ENCODE measurements around the gene SH3PXD2A. TPM values are rescaled to one million over a fixed set of nuclear protein-coding genes. Genes with fewer than 3 reads are reported as not detected.

Gene SH3PXD2A
- total RNA-seq, 1 experiment from 2014 or later = 3.1 TPM

- DNase-seq (ENCODE audit: low read depth) = no peak
- in situ Hi-C loops (cut with HindIII; ENCODE audit: low pct_unique_long_range_greater_than_20kb, low sequenced_read_pairs) = no loop called here
These were observed 52.6 kb downstream of the SH3PXD2A start for GRCh38 chr10:103802637-103803353.

DNA sequence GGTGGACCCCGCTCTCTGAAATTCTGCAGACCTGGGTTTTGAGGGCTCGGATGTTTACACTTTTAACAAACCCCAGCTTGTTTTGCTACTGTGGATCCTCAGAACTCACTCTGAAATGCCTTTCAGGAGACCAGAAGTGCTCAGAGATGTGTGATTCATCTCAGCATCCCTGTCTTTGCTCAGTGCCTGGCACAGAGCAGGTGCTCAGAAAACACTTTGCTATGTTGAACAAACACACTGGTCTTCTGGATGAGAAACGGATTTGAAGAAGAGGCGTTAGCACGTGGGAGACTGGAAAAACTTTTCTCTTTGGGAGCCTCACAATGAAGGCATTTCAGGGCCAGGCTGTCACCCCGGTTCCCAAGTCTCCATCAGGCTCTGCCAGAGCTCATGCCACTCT is 53.3 kb downstream of the SH3PXD2A start:
- in situ Hi-C loops (cut with HindIII; ENCODE audit: low pct_unique_long_range_greater_than_20kb, low sequenced_read_pairs) = no loop called here
- DNase-seq (ENCODE audit: low read depth) = no peak

DNA sequence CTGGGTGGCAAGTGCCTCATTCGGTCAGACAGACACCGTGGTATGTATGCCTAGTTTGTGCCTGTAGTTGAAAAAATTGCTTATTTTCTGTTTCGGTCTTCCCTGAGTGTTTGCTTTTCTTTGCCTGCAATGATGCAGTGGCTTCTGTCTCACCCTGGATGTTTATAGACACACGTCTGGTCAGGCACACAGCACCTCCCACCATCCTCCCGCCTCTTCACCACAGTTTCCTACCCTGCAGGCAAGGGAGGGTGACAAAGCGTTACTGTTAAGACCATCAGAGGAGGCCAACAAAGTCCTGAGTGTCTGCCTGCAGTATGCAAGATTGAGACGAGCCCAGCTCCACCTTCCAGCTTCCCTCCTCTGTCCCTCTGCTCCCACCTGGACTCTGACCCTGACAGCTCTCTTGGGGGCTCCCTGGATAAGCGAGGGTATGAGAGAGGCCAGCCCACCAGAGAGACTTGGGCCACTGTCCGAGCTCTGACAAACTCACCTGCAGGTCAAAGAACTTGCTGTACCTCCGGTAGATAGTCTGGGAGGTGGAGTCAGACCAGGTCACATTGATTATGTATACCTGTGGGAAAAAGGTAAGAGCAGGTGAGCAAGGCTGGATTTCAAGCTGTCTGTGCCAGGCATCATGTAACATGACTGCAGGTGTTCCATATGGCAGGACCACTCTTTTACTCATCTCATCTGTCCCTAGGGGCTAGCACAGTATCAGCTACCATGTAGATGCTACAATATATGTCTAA is 54.4 kb downstream of the SH3PXD2A start:
- peak; percentile 19 for DNase-seq (ENCODE audit: low read depth)
- in situ Hi-C loops (cut with HindIII; ENCODE audit: low pct_unique_long_range_greater_than_20kb, low sequenced_read_pairs) = no loop called here

GRCh38 chr10:103800089-103800488 is 55.3 kb downstream of the SH3PXD2A start:
- in situ Hi-C loops (cut with HindIII; ENCODE audit: low pct_unique_long_range_greater_than_20kb, low sequenced_read_pairs) = no loop called here
- DNase-seq (ENCODE audit: low read depth) = no peak

- DNase-seq (ENCODE audit: low read depth) = no peak
- in situ Hi-C loops (cut with HindIII; ENCODE audit: low pct_unique_long_range_greater_than_20kb, low sequenced_read_pairs) = no loop called here
These were observed 56.0 kb downstream of the SH3PXD2A start for GRCh38 chr10:103799341-103799740.

- no peak for DNase-seq (ENCODE audit: low read depth)
- in situ Hi-C loops (cut with HindIII; ENCODE audit: low pct_unique_long_range_greater_than_20kb, low sequenced_read_pairs) = no loop called here
These were observed 56.9 kb downstream of the SH3PXD2A start for GRCh38 chr10:103798511-103798910.

- in situ Hi-C loops (cut with HindIII; ENCODE audit: low pct_unique_long_range_greater_than_20kb, low sequenced_read_pairs) = no loop called here
- no peak for DNase-seq (ENCODE audit: low read depth)
These were observed 57.5 kb downstream of the SH3PXD2A start for GRCh38 chr10:103797857-103798256.

DNA sequence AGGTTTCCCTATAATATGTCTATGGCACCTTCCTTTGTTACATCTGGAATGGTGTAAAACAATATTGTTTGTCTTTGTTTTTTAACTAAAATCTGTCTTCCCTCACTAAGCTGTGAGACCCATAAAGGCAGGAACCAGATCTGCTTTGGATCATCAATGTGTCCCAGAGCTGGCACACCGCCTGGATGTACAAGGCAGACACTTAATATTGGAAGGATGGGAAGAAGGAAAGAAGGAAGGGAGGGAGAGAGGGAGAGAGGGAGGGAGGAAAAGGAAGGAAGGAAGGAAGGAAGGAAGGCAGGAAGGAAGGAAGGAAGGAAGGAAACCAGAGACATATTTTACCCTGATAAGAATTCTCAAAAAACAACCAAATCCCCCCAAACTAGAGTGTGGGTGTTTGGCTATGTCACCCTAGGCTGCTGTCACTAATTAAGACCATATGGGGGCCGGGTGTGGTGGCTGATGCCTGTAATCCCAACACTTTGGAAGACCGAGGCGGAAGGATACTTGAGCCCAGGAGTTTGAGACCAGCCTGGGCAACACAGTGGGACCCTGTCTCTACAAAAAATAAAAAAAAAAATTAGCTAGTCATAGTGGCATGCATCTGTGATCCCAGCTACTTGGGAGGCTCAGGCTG is 59.6 kb downstream of the SH3PXD2A start:
- DNase-seq (ENCODE audit: low read depth) = no peak
- in situ Hi-C loops (cut with HindIII; ENCODE audit: low pct_unique_long_range_greater_than_20kb, low sequenced_read_pairs) = no loop called here

GRCh38 chr10:103794996-103795395 is 60.4 kb downstream of the SH3PXD2A start:
- no peak for DNase-seq (ENCODE audit: low read depth)
- in situ Hi-C loops (cut with HindIII; ENCODE audit: low pct_unique_long_range_greater_than_20kb, low sequenced_read_pairs) = no loop called here

DNA sequence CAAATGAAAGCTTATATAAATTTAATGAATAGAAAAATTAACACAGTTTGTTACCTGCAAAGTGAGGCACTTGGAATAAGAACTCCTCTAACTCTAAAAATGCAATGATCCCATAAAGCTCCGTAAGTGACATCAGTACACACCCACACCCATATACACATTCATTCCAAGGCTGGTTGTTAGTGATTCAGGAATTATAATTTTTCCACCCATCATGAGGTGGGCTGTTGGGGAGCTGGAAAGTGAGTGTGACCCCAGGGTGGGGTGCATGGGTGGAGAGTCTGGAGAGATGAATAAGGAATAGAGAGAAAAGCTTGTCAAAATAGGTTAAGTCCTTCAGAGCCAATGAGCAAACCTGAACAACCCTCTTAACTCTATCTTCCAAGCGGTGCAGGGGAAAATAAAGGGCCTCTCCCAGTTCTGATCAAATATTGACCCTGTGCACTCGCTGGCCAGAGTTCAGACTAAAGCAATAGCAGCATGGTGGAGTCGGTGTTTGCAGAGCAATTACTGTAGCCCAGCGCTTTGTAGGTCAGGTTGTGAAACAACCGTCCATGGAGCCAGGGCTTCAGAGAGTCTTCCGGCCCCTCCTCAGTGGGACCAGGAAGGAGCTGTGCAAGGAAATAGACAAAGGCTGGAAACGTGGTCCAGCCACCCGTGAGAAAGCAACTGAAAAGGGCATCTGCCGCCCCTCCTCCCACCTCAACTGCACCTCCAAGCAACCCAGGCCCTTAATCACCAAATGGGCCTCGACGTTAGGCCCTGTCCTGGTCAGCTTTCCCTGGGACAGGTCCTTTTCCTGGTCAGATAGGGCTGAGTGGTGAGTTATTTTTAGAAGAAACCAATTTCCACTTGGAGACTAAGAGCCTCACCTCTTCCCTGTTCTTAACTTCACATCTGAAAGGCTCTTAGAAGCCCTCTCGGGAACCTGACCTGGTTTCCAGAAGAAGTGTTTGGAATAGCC is 61.2 kb downstream of the SH3PXD2A start:
- no peak for DNase-seq (ENCODE audit: low read depth)

GRCh38 chr10:103793429-103793828 is 61.9 kb downstream of the SH3PXD2A start:
- in situ Hi-C loops (cut with HindIII; ENCODE audit: low pct_unique_long_range_greater_than_20kb, low sequenced_read_pairs) = no loop called here
- DNase-seq (ENCODE audit: low read depth) = no peak

More for the DNA sequence above, 61.2 kb downstream of the SH3PXD2A start:
- in situ Hi-C loops (cut with HindIII; ENCODE audit: low pct_unique_long_range_greater_than_20kb, low sequenced_read_pairs) = no loop called here

GRCh38 chr10:103792547-103792946 is 62.8 kb downstream of the SH3PXD2A start:
- in situ Hi-C loops (cut with HindIII; ENCODE audit: low pct_unique_long_range_greater_than_20kb, low sequenced_read_pairs) = no loop called here

GRCh38 chr10:103791858-103792257 is 63.5 kb downstream of the SH3PXD2A start:
- DNase-seq (ENCODE audit: low read depth) = no peak
- in situ Hi-C loops (cut with HindIII; ENCODE audit: low pct_unique_long_range_greater_than_20kb, low sequenced_read_pairs) = no loop called here

More at GRCh38 chr10:103792547-103792946, 62.8 kb downstream of the SH3PXD2A start:
- DNase-seq (ENCODE audit: low read depth) = no peak

DNA sequence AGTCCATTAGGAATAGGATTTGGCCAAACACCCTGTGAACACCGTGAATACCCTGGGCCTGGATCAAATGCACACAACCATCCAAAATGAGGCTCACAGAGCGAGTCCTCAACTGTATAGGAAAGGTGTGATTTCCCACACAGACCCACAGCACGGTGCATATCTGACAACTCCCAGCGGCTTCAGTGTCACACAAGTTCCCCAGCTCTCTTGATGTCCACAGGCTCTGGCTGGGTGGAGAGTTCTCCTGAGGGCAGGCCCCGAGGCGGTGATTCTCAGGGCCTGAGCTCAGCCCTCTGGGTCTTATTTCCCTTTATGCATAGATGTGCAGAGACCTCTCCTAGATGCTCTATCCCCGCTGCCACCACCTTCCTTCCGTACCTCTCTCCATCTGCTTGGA is 64.1 kb downstream of the SH3PXD2A start:
- no peak for DNase-seq (ENCODE audit: low read depth)
- in situ Hi-C loops (cut with HindIII; ENCODE audit: low pct_unique_long_range_greater_than_20kb, low sequenced_read_pairs) = no loop called here

- in situ Hi-C loops (cut with HindIII; ENCODE audit: low pct_unique_long_range_greater_than_20kb, low sequenced_read_pairs) = no loop called here
- no peak for DNase-seq (ENCODE audit: low read depth)
These were observed 64.8 kb downstream of the SH3PXD2A start for GRCh38 chr10:103790580-103790979.

DNA sequence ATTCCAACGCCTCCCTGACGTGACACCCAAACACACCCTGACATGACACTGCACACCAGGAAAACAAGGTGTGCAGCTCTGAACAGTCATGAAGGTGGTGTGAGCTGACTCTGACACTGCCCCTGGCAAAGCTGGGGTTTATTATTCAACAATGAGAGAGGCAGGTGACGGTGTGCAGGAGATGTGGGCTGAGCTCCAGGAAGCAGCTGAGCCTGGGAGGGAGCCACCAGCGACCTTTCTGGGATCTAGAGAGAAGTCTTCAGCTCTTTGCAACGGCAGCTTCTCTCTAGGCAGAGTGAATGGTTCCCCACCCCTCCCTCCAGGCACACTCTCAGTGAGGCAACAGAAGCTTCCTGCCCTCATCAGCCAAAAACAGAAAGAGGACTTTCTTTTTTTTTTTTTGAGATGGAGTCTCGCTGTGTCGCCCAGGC is 65.6 kb downstream of the SH3PXD2A start:
- in situ Hi-C loops (cut with HindIII; ENCODE audit: low pct_unique_long_range_greater_than_20kb, low sequenced_read_pairs) = no loop called here
- no peak for DNase-seq (ENCODE audit: low read depth)

- DNase-seq (ENCODE audit: low read depth) = no peak
- in situ Hi-C loops (cut with HindIII; ENCODE audit: low pct_unique_long_range_greater_than_20kb, low sequenced_read_pairs) = no loop called here
These were observed 66.2 kb downstream of the SH3PXD2A start for GRCh38 chr10:103789161-103789560.

GRCh38 chr10:103787331-103787730 is 68.0 kb downstream of the SH3PXD2A start:
- in situ Hi-C loops (cut with HindIII; ENCODE audit: low pct_unique_long_range_greater_than_20kb, low sequenced_read_pairs) = no loop called here
- no peak for DNase-seq (ENCODE audit: low read depth)

Data from Caki2 (cell line).